Measurements from ENCODE around the gene HOXA5. TPM values are rescaled to one million over a fixed set of nuclear protein-coding genes. Genes with fewer than 3 reads are reported as not detected.

HOXA5 gene
- total RNA-seq, 1 donor from 2014 or later = not detected

- TF ChIP-seq CTCF (IDR thresholded peaks at IDR 0.05) = no peak
- Mint-ChIP-seq H3K9me3 (ENCODE audit: unreplicated experiment) (no peaks in the 10 kb centered on the region), H3K27ac (ENCODE audit: unreplicated experiment) (no peak overlapping the region), H3K27me3 (ENCODE audit: unreplicated experiment) (peaks cover 96% of the 10 kb centered on the region), H3K4me3 (ENCODE audit: unreplicated experiment) (no peak overlapping the region), H3K36me3 (ENCODE audit: unreplicated experiment) (no peaks in the 10 kb centered on the region), H3K4me1 (ENCODE audit: unreplicated experiment) (no peaks in the 10 kb centered on the region)
- no peak for DNase-seq (ENCODE audit: extremely low spot score, unreplicated experiment)
These were observed 21.2 kb downstream of the HOXA5 start for GRCh38 chr7:27122077-27122910.

GRCh38 chr7:27121684-27122076 lies 21.8 kb downstream of the HOXA5 start:
- no peaks in the 10 kb centered on the region for H3K9me3 Mint-ChIP-seq (ENCODE audit: unreplicated experiment)
- no peaks in the 10 kb centered on the region for H3K36me3 Mint-ChIP-seq (ENCODE audit: unreplicated experiment)
- TF ChIP-seq CTCF (IDR thresholded peaks at IDR 0.05) = no peak
- H3K27me3 Mint-ChIP-seq (ENCODE audit: unreplicated experiment) = peaks cover 96% of the 10 kb centered on the region
- no peak overlapping the region for H3K4me3 Mint-ChIP-seq (ENCODE audit: unreplicated experiment)
- no peaks in the 10 kb centered on the region for H3K4me1 Mint-ChIP-seq (ENCODE audit: unreplicated experiment)
- no peak for DNase-seq (ENCODE audit: extremely low spot score, unreplicated experiment)
- H3K27ac Mint-ChIP-seq (ENCODE audit: unreplicated experiment) = no peak overlapping the region

- H3K9me3 Mint-ChIP-seq (ENCODE audit: unreplicated experiment) = no peaks in the 10 kb centered on the region
- no peak overlapping the region for H3K4me3 Mint-ChIP-seq (ENCODE audit: unreplicated experiment)
- TF ChIP-seq CTCF (IDR thresholded peaks at IDR 0.05) = no peak
- peaks cover 1% of the 10 kb centered on the region for H3K4me1 Mint-ChIP-seq (ENCODE audit: unreplicated experiment)
- H3K36me3 Mint-ChIP-seq (ENCODE audit: unreplicated experiment) = no peaks in the 10 kb centered on the region
- H3K27ac Mint-ChIP-seq (ENCODE audit: unreplicated experiment) = no peak overlapping the region
- no peak for DNase-seq (ENCODE audit: extremely low spot score, unreplicated experiment)
- H3K27me3 Mint-ChIP-seq (ENCODE audit: unreplicated experiment) = peaks cover 93% of the 10 kb centered on the region
These were observed 24.0 kb downstream of the HOXA5 start for GRCh38 chr7:27119412-27119911.

GRCh38 chr7:27118580-27118979 lies 24.9 kb downstream of the HOXA5 start:
- Mint-ChIP-seq H3K9me3 (ENCODE audit: unreplicated experiment) (no peaks in the 10 kb centered on the region), H3K27ac (ENCODE audit: unreplicated experiment) (no peak overlapping the region), H3K27me3 (ENCODE audit: unreplicated experiment) (peaks cover 88% of the 10 kb centered on the region), H3K36me3 (ENCODE audit: unreplicated experiment) (no peaks in the 10 kb centered on the region), H3K4me3 (ENCODE audit: unreplicated experiment) (no peak overlapping the region), H3K4me1 (ENCODE audit: unreplicated experiment) (peaks cover 1% of the 10 kb centered on the region)
- no peak for TF ChIP-seq CTCF (IDR thresholded peaks at IDR 0.05)
- DNase-seq (ENCODE audit: extremely low spot score, unreplicated experiment) = no peak

- Mint-ChIP-seq H3K9me3 (ENCODE audit: unreplicated experiment) (no peaks in the 10 kb centered on the region), H3K27me3 (ENCODE audit: unreplicated experiment) (peaks cover 86% of the 10 kb centered on the region), H3K36me3 (ENCODE audit: unreplicated experiment) (no peaks in the 10 kb centered on the region), H3K4me1 (ENCODE audit: unreplicated experiment) (peaks cover 1% of the 10 kb centered on the region), H3K4me3 (ENCODE audit: unreplicated experiment) (no peak overlapping the region), H3K27ac (ENCODE audit: unreplicated experiment) (no peak overlapping the region)
- no peak for DNase-seq (ENCODE audit: extremely low spot score, unreplicated experiment)
- no peak for TF ChIP-seq CTCF (IDR thresholded peaks at IDR 0.05)
These were observed 25.5 kb downstream of the HOXA5 start for GRCh38 chr7:27117887-27118491.
